PFSK-1 (cell line): ENCODE results near the gene RGS7BP.

Source experiments
- FOXP2 ChIP-seq: optimal IDR thresholded peaks from 2 replicates; pipeline ENCODE3; 2011; ENCODE audit warnings: borderline replicate concordance, control low read depth, inconsistent platforms; ENCODE audit not compliant: insufficient read depth; ENCODE audit errors: extremely low read length, extremely low read depth
- POLR2AphosphoS5 ChIP-seq: IDR thresholded peaks from 2 replicates; pipeline ENCODE4 v1.6.1; 2012; ENCODE audit warnings: low read depth, mild to moderate bottlenecking, control low read depth, low read length, moderate library complexity
- REST ChIP-seq, 2 experiments: IDR thresholded peaks; 2 replicates each; pipeline versions ENCODE4 v1.6.1 to v1.8.0; 2011 to 2012; ENCODE audit warnings: low read depth in 2 of 2, low read length in 2 of 2, control low read depth in 1 of 2, inconsistent platforms in 1 of 2, mild to moderate bottlenecking in 1 of 2, moderate library complexity in 1 of 2; ENCODE audit not compliant: insufficient read depth in 1 of 2
- SIN3A ChIP-seq: IDR thresholded peaks from 2 replicates; pipeline ENCODE4 v1.6.1; 2012; ENCODE audit warnings: mild to moderate bottlenecking, low read length, moderate library complexity, borderline replicate concordance; ENCODE audit not compliant: insufficient read depth
- TAF1 ChIP-seq: IDR thresholded peaks from 2 replicates; pipeline ENCODE4 v1.6.1; 2012; ENCODE audit warnings: low read length, control low read depth, borderline replicate concordance; ENCODE audit not compliant: insufficient read depth

GRCh38 chr5:64518793-64519192 lies 13.0 kb downstream of the RGS7BP start:
- TF ChIP-seq SIN3A (no peak), POLR2AphosphoS5 (no peak), REST (IDR thresholded peaks at IDR 0.05; ENCODE audit: insufficient read depth in 1 of 2, low read depth in 2 of 2, low read length in 2 of 2) (no peak), FOXP2 (no peak), TAF1 (no peak)
